ENCODE measurements around the gene PDZD2.
A peak's percentile ranks its signal among the peaks of the same experiment; 100 is the strongest.

Gene PDZD2

DNA sequence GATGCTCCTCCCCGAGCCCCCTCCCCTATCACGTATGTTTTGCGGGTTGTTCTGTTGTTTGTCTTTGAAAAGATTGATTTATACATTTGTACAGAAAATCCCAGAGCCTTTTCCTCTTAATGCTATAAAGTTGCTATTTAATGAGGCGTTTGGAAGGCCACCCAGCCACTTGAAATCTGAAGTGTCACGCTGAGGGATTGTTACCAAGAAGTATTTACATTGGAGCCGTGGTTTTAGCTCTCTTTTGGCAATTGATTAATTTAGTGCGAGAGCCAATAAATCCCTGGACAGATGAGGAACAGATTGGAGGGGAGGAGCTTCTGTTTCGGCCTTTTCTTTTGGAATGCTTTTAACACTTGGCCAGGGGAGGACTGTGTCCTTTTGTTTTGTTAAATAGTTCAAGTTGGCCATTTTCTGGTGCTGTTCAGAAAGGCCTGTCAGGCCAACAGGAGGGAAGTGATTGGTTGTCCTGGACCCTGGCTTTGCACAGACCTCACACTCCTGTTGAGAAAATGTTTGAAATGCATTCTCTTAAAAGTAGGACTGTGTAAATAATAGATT is 250.2 kb downstream of the PDZD2 start:
- DNase-seq = peak; percentile 32

DNA sequence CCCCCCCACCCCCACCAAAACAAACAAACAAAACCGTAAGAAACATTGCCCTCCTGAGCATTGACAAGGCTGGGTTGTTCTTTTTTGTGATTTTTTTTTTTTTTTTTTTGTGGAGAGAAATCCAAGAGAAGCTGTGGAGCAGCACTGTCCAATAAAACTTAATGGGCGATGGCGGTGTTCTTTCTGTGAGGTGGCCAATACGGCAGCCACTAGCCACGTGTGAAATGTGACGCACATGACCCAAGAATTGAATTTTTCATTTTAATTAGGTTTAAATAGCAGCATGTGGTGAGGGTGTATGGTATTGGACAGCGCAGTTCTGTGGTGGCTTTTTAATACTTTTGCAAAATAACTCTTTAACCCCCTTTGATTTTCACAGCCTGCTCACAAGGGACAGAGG is 251.1 kb downstream of the PDZD2 start:
- DNase-seq = no peak

DNA sequence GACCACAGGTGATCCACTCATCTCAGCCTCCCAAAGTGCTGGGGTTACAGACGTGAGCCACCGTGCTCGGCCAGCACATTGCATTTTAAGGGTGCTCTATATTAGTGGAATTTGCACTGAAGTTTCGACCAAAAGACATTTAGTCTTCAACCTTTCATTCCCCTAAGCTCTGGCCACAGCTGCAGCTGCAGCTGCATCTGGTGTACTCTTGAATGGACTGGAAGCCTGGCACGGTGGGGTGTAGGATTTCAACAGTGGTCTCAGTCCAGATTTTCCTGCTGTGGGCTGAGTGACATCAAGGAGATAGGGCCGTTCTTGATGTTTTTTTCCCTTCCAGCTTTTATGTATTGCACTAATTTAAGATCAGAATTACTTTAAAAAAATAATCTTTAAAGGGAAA is 255.2 kb downstream of the PDZD2 start:
- DNase-seq = peak; percentile 78

DNA sequence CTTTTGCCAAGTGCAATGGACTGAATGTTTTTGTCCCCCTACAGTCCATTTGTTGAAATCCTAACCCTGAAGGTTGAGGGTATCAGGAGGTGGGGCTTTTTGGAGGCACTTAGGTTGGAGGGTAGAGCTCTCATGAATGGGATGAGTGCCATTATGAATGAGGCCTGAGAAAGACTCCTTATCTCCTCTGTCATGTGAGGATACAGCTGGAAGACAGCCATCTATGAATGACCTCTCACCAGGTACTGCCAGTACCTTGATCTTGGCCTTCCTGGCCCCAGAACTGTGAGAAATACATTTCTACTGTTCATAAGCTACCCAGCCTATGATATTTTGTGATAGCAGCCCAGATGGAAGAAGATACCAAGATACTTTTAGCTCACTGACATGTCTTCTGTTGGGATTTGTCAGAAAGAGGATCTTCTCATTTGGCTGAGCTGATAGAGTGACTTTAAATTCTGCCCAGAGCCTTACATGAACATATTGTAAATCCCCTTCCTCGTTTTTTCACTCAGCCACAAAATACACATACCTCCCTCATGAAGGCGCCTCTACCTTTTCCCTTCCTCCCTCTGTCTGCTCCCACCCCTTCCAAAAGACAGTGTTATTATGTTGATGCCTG is 256.4 kb downstream of the PDZD2 start:
- DNase-seq = no peak

DNA sequence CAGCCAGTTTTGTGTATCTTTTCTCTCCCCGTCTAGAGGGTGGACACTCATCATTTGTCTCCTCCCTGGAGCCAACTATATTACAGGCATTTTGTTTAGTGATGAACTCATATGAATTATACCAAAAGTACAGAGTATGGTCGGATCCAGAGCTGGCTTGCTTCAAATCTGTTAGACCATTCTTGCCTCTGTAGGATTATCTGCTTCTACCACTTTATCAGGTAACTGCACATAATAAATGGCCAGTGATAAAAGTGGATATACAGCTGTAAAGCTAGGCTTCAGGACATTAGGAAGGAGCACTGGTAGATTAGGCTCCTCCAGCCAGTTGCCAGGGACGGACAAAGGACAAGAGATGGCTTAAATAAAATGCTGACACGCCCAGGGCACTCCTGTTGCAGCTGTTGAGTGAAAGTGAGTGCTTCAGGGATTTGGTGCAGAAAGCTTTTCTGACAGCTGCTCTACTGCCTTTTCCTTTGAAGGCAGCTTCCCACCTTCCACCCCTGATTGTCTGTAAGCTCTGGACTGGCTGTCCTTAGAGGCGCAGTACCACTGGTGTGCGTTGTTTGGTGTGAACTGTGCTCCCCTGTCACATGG is 259.2 kb downstream of the PDZD2 start:
- peak; percentile 39 for DNase-seq

DNA sequence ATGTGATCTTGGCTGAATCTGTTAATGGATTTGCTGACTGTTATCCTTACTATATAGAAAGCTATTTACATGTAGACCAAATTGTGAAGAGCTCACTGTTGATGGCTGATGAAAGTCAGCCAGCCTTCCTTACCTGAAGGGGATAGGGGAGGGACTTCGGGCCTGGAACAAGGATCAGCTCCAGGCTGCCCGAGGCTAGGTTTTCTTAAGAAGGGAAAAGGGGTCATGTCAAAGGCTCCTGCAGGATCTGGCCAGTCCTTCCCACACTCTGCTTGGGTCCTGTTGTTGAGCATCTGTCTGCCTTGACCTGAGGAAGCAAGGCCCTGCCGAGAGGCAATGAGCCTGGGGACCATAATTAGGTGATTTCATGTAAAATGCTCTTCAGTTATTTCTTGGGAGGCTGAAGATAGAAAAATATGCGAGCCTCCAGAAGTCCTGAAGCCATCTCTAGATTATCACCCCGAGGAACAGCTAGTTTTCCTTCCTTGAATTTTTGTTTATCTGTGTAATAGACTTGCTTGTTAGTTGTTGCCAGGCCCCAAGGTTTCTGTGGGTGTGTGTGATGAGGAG is 261.4 kb downstream of the PDZD2 start:
- no peak for DNase-seq

DNA sequence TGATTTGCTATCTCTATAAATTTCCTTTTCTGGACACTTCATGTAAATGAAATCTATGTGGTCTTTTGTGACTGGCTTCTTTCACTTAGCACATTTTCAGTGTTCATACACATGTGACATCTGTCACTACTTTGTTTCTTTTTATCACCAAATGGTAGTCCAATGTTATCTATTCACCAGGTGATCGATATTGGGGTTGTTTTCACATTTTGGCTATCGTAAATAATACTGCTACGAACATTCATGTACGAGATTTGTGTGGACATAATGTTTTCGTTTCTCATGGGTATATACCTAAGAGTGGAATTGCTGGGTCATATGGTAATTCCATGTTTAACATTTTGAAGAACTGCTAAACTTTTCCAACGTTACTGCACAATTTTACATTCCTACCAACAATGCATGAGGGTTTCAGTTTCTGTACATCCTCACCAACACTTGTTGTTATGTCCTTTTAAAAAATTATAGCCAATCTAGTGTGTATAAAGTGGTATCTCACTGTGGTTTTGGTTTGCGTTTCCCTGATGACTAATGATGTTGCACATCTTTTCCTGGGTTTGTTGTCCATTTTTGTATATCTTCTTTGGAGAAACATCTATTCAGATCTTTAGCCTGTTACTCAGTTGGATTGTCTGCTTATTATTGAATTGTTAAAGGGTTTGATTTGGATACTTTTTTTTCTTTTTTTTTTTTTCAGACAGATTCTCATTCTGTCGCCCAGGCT is 263.0 kb downstream of the PDZD2 start:
- no peak for DNase-seq

DNA sequence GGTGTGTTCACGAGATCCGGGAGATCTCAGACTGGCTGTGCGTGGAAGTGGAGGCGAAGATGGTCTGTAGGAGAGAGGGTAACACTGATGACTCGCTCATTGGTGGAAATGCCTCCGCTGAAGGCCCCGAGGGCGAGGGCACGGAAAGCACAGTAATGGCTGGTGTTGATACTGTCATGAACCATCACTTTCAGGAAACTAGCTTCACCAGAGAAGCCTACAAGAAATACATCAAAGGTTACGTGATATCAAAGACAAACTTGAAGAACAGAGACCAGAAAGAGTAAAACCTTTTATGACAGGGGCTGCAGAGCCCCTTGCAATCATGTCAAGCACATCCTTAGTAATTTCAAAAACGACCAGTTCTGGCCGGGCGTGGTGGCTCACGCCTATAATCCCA is 269.5 kb downstream of the PDZD2 start:
- DNase-seq = no peak

DNA sequence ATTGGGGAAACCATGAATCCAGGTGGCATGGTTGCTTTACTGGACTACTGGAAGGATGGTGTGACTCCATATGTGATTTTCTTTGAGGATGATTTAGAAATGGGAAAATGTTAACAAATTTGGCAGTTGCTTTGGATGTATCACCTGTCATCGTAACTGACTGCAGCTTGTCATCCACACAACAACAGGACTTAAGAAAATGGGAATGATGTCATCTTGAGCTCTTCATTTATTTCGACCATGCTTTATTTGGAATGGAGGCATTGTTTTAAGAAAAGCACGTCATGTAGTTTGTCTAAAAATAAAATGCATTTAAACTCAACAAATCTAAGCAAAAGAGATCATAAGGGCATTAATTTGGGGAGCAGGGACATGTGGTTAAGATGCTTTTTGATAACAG is 270.1 kb downstream of the PDZD2 start:
- no peak for DNase-seq

DNA sequence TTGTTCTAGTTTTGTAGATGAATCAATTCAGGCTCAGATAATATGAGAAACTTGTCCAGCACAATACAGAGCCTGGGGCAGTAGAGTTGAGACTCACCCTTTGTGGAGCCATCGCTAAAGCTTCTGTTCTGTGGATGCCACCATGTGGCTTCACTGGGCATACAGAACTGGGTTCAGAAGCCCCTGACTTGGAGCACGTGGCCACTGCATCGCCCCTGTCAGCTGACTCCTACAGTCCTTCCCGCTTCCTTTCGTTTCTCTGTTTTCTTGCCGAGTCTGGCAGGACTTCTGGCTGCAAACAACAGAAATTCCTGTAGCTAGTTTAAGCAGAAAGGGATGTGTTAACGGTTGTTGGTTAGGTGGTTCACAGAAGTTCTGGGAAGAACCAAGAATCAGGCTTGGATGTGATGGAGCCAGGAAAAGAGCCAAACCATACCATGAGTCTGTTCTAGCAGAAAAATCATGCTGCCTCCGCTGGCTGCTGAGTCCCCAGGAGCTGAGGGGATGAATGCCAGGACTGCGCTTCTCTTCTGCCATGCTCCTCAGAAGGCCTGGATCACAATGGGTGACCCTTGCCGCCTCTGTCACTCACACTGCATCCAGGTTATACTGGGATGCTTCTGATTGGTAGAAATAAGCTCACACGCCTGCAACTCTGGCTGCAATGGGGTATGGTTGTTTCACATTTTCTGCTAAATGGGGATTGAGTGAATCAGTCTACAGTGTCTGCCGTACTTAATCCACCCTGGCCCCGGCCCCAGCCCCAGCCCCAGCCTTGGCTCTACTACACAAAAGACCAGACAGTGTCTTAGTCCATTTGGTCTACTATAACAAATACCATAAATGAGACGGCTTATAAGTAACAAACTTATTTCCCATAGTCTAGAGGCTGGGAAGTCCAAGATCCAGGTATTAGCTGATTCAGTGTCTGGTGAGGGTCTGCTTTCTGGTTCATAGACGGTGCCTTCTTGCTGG is 272.6 kb downstream of the PDZD2 start:
- DNase-seq = no peak

DNA sequence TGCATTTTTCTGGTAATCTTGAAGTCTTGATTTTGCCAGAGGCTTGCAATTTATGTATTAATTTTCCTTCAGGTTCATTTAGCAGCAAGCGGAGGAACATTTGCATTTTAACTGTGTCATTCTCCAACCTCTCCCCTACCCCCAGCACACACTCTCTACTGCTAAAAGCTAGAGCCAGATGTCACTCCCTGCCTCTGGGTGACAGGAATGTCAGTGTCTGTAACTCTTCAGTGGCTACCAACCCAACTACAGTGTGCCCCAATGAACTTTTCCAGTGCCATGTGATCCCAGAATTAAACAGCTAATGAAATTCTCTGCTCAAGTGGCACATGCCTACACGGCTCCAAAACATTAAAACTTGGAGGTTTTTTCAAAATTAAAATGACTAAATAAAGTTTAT is 274.9 kb downstream of the PDZD2 start:
- no peak for DNase-seq

DNA sequence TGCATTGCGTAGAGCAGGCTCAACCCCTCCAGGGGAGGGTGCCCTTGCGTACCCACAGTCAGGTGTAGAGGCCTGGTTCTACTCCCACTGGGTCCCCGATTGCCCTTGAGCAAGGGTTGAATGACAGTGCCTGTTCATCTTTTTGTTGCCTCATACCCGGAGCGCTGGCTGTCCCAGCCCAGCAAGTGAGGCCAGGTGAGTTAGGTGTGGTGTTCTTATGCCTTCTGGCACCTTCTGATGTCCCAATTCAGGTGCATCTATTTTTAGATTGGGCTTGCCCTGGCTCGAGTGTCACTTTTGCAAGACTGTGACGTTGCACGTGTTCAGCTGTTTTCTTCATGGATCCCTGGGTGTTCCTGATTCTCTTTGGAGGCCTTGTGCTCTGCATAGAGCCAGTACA is 277.4 kb downstream of the PDZD2 start:
- no peak for DNase-seq

DNA sequence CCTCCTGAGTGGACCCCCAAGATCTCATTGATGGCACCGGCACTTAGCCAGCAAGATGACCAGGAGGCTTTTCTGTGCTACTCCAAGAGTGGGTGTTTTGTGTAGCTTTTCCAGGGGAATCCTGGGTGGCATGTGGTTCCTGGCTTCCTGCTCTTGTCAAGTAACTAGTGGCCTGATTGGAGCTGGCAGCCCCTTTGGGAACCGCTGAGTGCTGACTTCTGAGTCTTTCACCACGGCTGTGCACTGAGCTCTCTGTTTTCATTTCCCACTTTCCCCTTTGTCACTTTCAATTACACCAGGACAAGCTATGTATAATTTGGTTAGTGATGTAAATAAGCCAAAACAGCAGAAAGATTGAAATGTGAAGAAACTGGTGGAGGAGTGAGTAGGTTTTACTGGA is 279.8 kb downstream of the PDZD2 start:
- no peak for DNase-seq

DNA sequence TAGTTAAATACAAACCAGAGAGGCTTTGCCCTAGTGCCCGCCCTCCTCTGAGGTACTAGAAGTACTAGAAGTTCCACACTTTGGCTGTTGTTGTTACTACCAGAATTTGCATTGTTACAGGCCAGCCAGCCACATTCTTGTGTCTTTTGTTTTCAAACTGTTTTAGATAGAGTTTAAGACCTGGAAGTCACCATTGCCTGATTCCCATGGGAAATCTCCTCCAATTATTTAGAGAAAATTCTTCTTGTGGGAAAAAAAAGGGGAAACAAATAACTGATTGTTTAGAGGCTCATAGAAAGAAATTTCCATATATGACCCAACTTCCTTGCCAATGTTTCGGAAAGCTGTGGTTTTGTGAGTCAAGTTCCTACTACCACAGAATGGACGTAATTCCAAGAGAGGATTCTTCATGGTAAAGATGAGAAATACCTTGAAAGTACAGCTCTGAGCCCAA is 282.9 kb downstream of the PDZD2 start:
- DNase-seq = no peak

DNA sequence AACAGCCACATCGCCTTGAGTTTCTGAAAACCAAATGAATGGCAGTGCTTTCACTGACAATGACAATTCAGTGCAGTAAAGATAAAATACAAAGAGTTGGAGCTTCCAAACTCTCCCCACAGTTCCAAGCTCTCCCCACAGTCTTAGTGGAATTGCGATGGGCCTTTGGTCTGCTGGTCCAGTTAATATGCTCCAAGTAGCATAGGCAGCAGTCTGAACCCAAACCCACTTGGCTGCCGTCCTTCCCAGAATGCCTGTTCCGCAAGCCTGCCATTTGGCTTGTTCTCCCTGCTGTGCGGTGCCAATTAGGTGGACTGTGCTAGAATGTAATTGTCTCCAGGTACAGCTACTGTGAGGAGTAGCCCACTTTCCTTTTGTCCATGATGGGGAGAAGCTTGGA is 285.1 kb downstream of the PDZD2 start:
- no peak for DNase-seq

DNA sequence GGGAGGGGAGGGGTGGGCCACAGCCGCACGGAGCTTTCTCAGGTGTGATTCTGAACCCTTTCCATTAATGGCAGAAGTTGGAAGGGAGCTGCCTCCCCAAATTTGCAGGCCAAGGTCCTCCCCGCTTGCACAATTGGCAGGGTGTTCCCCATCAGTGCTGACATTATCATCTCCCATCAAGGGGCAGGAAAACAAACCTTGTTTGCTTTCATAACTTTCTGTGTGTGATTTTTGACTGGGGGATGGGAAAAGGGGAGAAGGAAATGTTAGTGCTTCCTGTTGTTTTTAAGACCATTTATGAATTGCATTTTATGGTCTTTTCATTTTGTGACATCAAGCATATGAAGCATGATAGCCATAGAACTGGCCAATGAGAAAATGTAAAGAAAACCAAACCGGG is 292.9 kb downstream of the PDZD2 start:
- DNase-seq = no peak

DNA sequence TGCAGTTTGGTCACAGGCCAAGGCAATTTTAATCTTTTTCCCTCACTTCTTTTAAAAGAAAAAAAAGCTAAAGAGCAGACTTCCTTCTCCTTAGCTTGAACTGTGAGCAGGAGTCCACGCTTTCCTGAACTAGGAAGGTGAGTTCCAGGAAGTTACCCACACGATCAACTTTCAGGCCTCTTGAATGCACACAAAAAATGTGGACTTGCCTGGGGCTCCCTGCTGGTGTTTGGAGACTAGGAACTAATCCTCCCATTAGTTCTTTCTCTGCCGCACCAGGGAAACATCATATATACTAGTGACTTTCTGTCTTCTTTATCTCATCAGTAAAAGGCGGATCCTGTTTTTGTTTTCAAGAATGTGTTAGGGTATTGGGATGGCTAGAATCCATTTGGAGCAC is 295.2 kb downstream of the PDZD2 start:
- no peak for DNase-seq

DNA sequence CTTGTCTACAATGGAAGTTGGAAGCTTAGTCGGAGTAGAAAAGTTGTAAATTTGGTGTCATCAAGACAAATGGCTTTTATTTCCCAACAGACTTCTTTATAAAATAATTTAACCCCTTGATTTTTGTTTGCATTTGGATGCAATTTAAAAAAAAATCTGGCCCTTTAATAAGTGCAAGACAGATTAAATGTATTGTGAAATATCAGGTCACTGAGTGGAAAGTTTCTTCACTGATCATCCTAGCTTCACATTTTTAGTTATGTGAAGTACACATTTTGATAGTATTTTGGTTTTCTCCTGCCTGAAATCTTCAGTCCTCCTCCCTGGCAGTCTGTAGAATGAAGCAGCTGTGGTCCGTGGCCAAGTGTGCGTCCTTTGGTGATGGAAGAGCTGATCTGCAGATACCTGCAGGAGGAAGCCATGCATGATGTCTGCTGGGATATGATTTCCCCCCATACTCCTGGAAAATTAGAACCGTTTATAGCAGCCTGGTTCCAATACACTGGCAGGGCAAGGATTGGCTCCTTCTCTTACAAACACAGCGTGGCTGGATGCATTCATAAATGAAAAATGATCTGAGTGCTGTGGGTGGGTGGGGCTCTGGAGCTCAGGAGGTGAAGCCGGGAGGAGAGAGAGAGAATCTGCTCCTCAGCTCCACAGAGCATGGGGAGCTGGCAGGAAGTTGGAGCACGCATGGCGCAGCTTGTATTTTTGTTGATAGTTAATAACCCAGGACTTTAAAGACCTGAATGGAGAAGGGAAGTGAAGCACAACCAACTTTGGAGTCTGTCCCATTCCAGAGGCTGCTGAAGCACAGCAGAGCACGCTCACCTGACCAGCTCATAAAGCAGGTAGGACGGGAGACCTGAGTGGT is 296.8 kb downstream of the PDZD2 start:
- peak; percentile 68 for DNase-seq

DNA sequence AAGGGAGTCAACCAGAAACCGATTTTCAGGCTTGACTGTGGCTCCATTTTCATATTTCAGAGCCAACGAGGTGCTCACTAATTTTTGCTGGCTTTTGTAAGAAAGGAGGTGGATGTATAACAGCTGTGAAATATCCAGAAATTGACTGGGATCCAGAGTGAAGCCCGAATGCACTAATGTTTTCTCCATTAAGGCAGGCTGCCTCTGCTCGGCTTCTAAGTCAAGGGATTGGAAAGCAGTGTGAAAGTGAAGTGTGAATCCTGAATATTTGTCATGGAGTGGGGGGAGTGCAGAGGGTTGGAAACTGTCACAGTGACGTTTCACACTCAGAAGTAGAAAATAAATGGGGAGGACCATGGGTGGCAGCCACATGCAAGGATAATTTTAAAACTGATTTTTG is 297.8 kb downstream of the PDZD2 start:
- peak; percentile 60 for DNase-seq

DNA sequence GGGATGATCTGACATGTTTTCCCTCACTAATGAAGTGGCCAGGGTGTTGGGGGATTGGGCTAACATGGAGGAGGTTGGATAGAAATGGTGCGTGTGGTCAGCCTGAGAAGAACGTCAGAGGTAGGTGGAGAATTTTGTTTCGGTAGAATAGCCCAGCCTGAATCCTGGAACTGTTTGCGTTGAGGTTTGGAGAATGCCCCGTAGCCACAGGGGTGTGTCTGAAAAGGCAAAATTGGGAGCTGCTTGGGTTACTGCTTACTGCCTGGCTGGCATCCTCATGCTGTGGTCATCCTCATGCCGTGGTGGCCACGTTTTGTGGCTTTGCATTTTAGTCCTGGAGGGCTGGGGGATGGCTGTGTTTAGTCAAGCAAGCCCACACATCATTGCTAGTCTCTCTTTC is 298.3 kb downstream of the PDZD2 start:
- peak; percentile 73 for DNase-seq

DNA sequence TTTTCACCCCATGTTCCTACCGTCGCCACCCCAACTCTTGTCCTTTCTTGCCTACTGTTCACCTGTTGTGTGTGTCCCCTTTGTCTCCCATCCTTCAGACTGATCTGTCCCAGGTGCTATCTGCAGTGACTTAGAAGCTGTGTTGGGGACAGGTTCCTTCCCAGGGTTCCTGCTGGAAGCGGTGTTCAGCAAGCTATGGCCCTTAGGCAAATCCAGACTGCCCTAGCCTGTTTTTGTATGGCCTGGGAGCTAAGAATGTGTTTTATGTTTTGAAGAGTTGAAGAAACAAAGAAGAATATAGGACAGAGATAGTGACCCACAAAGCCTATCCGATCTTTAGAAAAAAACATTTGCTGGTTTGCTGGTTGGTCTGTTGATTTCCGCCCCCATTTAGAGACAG is 298.8 kb downstream of the PDZD2 start:
- DNase-seq = no peak

DNA sequence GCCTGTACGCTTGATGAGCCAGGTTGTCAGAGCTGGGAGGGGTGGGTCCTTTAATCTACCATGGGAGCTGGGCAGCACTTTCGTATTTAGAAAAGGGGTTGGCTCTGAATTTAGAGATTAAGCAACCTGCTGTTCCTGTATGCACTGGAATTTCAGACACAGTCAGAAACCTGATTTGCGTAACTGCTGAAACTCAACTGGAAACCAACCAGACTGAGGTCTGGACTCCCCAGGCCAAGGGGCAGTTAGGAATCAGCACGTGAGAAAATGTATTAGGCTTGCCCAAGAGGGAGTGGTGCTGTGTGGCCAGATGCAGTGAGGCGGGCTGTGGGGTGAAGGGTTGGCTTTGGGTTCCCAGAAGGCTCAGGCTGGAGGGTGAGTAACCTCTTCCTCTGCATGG is 300.2 kb downstream of the PDZD2 start:
- DNase-seq = no peak
